SH-SY5Y (cell line): Measurements from ENCODE around the gene GPRC5B.

Experiments used
- GATA2 ChIP-seq: IDR thresholded peaks from 2 replicates; pipeline ENCODE4 v1.6.1; 2011; ENCODE audit warnings: mild to moderate bottlenecking, low read depth, low read length
- GATA3 ChIP-seq: IDR thresholded peaks from 2 replicates; pipeline ENCODE4 v1.6.1; 2011; ENCODE audit warnings: low read depth, mild to moderate bottlenecking, low read length, moderate library complexity

Gene GPRC5B

GRCh38 chr16:19883966-19884485 is 622 bp downstream of the GPRC5B start:
- TF ChIP-seq GATA3: no peak
- TF ChIP-seq GATA2: no peak

GRCh38 chr16:19883296-19883965 is 1.2 kb downstream of the GPRC5B start:
- TF ChIP-seq GATA3 (no peak), GATA2 (no peak)

GRCh38 chr16:19882646-19883045 is 2.0 kb downstream of the GPRC5B start:
- no peak for TF ChIP-seq GATA2
- no peak for TF ChIP-seq GATA3

GRCh38 chr16:19882186-19882585 is 2.5 kb downstream of the GPRC5B start:
- TF ChIP-seq GATA2: no peak
- TF ChIP-seq GATA3: no peak

- TF ChIP-seq GATA2 (no peak), GATA3 (no peak)
These were observed 2.9 kb downstream of the GPRC5B start for GRCh38 chr16:19881783-19882182.

- TF ChIP-seq GATA2 (no peak), GATA3 (no peak)
These were observed 3.6 kb downstream of the GPRC5B start for GRCh38 chr16:19881028-19881427.

GRCh38 chr16:19879241-19879792 is 5.3 kb downstream of the GPRC5B start:
- TF ChIP-seq GATA3 (no peak), GATA2 (no peak)

GRCh38 chr16:19878757-19879156 is 5.9 kb downstream of the GPRC5B start:
- TF ChIP-seq GATA2 (no peak), GATA3 (no peak)

GRCh38 chr16:19876501-19877059 is 8.1 kb downstream of the GPRC5B start:
- TF ChIP-seq GATA2 (no peak), GATA3 (no peak)

GRCh38 chr16:19875900-19876299 is 8.7 kb downstream of the GPRC5B start:
- TF ChIP-seq GATA2: no peak
- no peak for TF ChIP-seq GATA3

- TF ChIP-seq GATA2: no peak
- TF ChIP-seq GATA3: no peak
These were observed 9.6 kb downstream of the GPRC5B start for GRCh38 chr16:19874851-19875546.

- TF ChIP-seq GATA3: no peak
- no peak for TF ChIP-seq GATA2
These were observed 10.6 kb downstream of the GPRC5B start for GRCh38 chr16:19874026-19874425.

GRCh38 chr16:19872935-19873334 is 11.7 kb downstream of the GPRC5B start:
- TF ChIP-seq GATA3 (no peak), GATA2 (no peak)

- TF ChIP-seq GATA2 (no peak), GATA3 (no peak)
These were observed 12.3 kb downstream of the GPRC5B start for GRCh38 chr16:19872179-19872863.
